WTC11 (cell line): ENCODE results near the gene SLC36A4.

Experiments
- ATF3 ChIP-seq: sonication (generic); formaldehyde crosslinking; conservative IDR thresholded peaks from 2 replicates; pipeline ENCODE4 v1.8.1; 2022; ENCODE audit warnings: mild to moderate bottlenecking, missing genetic modification reagents
- CTCF ChIP-seq: fragments of 200-600 bp; IDR thresholded peaks from 2 replicates; pipeline ENCODE4 v1.8.0; 2022; ENCODE audit warnings: antibody characterized with exemption
- GABPB1 ChIP-seq: sonication (generic); formaldehyde crosslinking; IDR thresholded peaks from 2 replicates; pipeline ENCODE4 v1.8.1; 2023; ENCODE audit warnings: mild to moderate bottlenecking, missing genetic modification reagents
- ZNF138 ChIP-seq: sonication (generic); formaldehyde crosslinking; conservative IDR thresholded peaks from 2 replicates; pipeline ENCODE4 v1.8.1; 2022; ENCODE audit warnings: mild to moderate bottlenecking, moderate library complexity, missing genetic modification reagents
- TF ChIP-seq, protein P1 (sequence below): sonication (generic); formaldehyde crosslinking; IDR thresholded peaks from 2 replicates; pipeline ENCODE4 v1.8.1; 2023; ENCODE audit warnings: mild to moderate bottlenecking, missing genetic modification reagents, borderline replicate concordance

DNA sequence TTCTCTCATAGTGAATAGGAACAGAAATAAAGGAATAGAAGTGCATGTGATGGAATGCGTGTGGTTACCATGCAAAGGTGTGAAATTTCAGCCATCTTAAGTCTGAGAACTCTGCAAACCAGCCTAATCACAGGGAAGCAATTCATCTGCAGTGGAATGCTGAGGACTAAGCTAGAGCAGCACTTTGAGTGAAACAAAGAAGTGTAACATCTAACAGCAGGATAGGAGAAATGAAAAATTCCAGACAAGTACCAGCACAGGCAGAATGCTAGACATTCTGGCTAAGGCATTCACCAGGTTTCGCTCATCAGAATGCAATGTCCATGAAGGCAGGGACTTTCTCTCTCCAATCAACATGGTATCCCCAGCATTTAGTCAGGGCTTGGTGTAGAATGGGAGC is 41.2 kb upstream of the SLC36A4 start:
- no peak for TF ChIP-seq ATF3 (CRISPR knock-in tag)
- TF ChIP-seq CTCF = no peak
- TF ChIP-seq GABPB1 (CRISPR knock-in tag) = no peak
- TF ChIP-seq, protein P1, sequence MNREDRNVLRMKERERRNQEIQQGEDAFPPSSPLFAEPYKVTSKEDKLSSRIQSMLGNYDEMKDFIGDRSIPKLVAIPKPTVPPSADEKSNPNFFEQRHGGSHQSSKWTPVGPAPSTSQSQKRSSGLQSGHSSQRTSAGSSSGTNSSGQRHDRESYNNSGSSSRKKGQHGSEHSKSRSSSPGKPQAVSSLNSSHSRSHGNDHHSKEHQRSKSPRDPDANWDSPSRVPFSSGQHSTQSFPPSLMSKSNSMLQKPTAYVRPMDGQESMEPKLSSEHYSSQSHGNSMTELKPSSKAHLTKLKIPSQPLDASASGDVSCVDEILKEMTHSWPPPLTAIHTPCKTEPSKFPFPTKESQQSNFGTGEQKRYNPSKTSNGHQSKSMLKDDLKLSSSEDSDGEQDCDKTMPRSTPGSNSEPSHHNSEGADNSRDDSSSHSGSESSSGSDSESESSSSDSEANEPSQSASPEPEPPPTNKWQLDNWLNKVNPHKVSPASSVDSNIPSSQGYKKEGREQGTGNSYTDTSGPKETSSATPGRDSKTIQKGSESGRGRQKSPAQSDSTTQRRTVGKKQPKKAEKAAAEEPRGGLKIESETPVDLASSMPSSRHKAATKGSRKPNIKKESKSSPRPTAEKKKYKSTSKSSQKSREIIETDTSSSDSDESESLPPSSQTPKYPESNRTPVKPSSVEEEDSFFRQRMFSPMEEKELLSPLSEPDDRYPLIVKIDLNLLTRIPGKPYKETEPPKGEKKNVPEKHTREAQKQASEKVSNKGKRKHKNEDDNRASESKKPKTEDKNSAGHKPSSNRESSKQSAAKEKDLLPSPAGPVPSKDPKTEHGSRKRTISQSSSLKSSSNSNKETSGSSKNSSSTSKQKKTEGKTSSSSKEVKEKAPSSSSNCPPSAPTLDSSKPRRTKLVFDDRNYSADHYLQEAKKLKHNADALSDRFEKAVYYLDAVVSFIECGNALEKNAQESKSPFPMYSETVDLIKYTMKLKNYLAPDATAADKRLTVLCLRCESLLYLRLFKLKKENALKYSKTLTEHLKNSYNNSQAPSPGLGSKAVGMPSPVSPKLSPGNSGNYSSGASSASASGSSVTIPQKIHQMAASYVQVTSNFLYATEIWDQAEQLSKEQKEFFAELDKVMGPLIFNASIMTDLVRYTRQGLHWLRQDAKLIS (CRISPR knock-in tag) = no peak
- TF ChIP-seq ZNF138 = no peak
